Stimulated activated CD4-positive, alpha-beta T cell treated with anti-CD3 and anti-CD28 coated beads, TNF-alpha, amount 100 ng/mL, for 24 hours (primary cell): ENCODE measurements around the gene HACE1.
A peak's percentile ranks its signal among the peaks of the same experiment; 100 is the strongest.

Source experiments
- DNase-seq, 3 experiments: peaks; one replicate each; pipeline ENCODE4 v3.0.0-alpha.2; 2020; ENCODE audit warnings: low read depth in 3 of 3

The HACE1 gene

GRCh38 chr6:104730450-104730849 lies 129.3 kb downstream of the HACE1 start:
- no peak for DNase-seq

GRCh38 chr6:104729433-104729832 lies 130.3 kb downstream of the HACE1 start:
- DNase-seq: no peak

GRCh38 chr6:104728448-104728847 lies 131.3 kb downstream of the HACE1 start:
- DNase-seq: no peak

GRCh38 chr6:104718672-104719071 lies 141.0 kb downstream of the HACE1 start:
- DNase-seq: no peak

GRCh38 chr6:104716858-104717257 lies 142.9 kb downstream of the HACE1 start:
- no peak for DNase-seq

- DNase-seq: no peak
Observed at GRCh38 chr6:104714796-104715195, 144.9 kb downstream of the HACE1 start.

- DNase-seq: no peak
Observed at GRCh38 chr6:104713982-104714381, 145.7 kb downstream of the HACE1 start.

GRCh38 chr6:104711371-104711770 lies 148.3 kb downstream of the HACE1 start:
- DNase-seq: no peak

GRCh38 chr6:104710543-104711335 lies 149.0 kb downstream of the HACE1 start:
- no peak for DNase-seq

- no peak for DNase-seq
Observed at GRCh38 chr6:104705916-104706442, 153.7 kb downstream of the HACE1 start.

GRCh38 chr6:104705095-104705707 lies 154.5 kb downstream of the HACE1 start:
- peak in 2 of 3 experiments; percentile 7 to 19 for DNase-seq

- no peak for DNase-seq
Observed at GRCh38 chr6:104704191-104704590, 155.5 kb downstream of the HACE1 start.

- no peak for DNase-seq
Observed at GRCh38 chr6:104702126-104702841, 157.4 kb downstream of the HACE1 start.

GRCh38 chr6:104700371-104701185 lies 159.1 kb downstream of the HACE1 start:
- no peak for DNase-seq

- DNase-seq: no peak
Observed at GRCh38 chr6:104699593-104700329, 160.0 kb downstream of the HACE1 start.

- DNase-seq: no peak
Observed at GRCh38 chr6:104698979-104699378, 160.7 kb downstream of the HACE1 start.

GRCh38 chr6:104692008-104692407 lies 167.7 kb downstream of the HACE1 start:
- no peak for DNase-seq

- no peak for DNase-seq
Observed at GRCh38 chr6:104689551-104690205, 170.0 kb downstream of the HACE1 start.

GRCh38 chr6:104688283-104688969 lies 171.3 kb downstream of the HACE1 start:
- DNase-seq: no peak
